Stimulated activated CD4-positive, alpha-beta T cell treated with anti-CD3 and anti-CD28 coated beads, Interleukin-2, amount 100 ng/mL, for 4 hours (primary cell): ENCODE measurements around the gene MLPH.
A peak's percentile ranks its signal among the peaks of the same experiment; 100 is the strongest.

Experiments used
- DNase-seq: peaks from one replicate; pipeline ENCODE4 v3.0.0-alpha.2; 2020; ENCODE audit warnings: low read depth

The MLPH gene

DNA sequence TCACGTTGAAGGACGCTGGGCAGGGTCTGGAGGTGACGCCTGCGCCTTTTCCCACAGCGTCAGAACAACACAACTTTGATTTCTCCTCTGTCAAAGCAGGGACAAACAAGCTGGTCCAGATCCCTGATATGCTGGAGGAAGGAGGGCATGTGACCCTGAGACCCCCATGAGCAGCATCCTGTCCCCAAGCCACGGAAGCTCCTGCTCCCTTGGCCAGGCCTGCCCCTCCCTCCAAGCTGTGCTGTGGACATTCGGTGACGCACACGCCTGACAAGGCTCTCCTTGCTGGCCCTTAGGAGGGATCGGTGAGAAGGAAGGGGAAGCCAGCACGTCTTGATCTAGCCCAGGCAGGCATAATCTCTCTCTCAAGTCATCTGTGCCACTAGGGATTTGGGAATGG, 11.3 kb downstream of the MLPH start:
- no peak for DNase-seq

DNA sequence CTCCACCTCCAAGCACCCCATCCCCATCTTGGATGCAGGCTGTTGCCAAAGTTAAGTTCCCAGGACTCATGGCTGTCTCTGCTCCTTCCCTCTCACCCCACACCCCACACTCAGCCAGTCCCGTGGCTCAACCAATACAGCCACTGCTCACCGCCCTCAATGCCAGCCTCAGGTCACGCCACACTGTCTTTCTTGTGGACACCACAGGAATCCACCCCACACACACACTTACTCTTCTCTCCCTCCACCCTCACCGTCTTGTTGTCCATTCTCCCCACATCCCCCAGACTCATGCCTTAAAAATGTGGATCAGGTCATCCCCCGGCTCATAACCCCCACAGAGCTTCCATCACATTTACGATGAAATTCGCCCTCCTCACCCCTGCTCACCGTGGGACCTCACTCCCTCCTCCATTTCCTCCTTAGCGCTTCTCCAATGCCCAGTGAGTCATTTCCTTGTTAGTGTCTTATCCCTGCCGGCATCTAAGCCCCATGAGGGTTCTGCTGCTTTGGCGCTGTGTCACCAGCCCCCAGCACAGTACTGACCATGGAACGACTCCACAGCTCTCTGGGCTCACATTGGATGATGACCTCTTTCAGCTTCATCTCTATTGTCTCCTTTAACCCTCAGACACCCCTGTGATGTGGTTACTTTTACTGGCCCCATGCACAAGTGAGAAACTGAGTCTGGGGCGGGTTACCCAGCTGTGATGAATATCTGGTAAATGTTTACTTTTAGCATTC, 13.8 kb downstream of the MLPH start:
- DNase-seq, result no peak

- DNase-seq, result no peak
Observed at GRCh38 chr2:237501892-237502513, 15.0 kb downstream of the MLPH start.

GRCh38 chr2:237503201-237503600, 16.1 kb downstream of the MLPH start:
- no peak for DNase-seq

- no peak for DNase-seq
Observed at GRCh38 chr2:237505188-237505939, 18.3 kb downstream of the MLPH start.

DNA sequence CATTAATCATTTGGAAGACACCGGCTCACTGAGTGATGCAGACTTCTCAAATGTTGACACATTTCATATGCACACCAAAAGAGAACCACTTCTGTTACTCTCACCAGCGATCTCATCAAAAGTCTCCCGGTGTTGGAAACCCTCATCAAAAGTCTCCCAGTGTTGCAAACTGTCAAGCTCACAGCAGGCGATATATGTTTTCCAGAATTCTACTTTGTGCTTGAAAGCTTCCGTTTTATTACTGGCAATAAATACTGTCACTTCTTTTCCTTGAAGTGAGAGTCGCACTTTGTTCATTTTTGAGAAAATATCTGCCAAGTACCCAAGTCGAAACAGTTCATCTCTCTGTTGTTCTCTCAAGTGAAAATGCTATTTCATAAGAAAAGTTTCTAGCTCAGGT, 20.5 kb downstream of the MLPH start:
- no peak for DNase-seq

GRCh38 chr2:237508361-237508760, 21.3 kb downstream of the MLPH start:
- DNase-seq, result no peak

DNA sequence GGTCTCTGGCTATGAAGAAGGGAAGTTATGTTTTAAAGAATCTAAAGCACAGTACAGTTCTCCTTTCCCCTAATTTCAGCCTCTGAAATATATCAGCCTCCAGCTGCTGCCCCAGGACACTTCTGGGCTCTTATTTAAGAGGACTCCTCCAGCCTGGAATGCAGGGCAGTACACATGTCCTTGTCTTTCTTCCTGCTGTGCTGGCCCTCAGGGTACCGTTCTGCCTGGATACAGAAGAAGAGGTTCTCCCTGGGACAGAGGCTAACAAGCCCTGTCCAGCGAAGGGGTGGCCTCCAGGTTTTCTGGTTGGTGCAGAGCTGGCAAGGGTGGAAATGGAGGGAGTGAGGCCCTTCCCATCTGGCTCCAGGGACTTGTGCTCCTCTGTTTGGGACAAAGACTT, 22.1 kb downstream of the MLPH start:
- no peak for DNase-seq

DNA sequence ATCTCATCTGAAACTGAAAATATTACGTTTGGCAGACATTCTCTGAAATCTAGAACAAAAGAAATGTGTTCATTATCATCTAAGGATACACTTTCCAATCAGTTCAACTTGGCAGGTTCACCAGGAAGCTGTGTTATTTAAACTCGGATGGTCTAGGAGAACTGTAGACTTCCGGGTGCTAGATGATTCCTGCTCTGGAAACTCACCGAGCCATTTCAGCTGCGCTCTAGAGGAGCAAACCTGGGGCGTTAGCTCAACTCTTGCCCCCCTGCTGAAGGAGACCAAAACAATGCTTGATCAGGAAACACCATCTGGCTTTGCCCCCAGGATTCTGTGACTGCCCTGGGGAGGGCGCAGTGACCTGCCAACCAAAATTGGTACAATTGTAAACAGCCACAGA, 22.9 kb downstream of the MLPH start:
- no peak for DNase-seq

- no peak for DNase-seq
Observed at GRCh38 chr2:237510502-237511217, 23.6 kb downstream of the MLPH start.

GRCh38 chr2:237511433-237511832, 24.4 kb downstream of the MLPH start:
- DNase-seq, result no peak

- no peak for DNase-seq
Observed at GRCh38 chr2:237511885-237512405, 24.9 kb downstream of the MLPH start.

GRCh38 chr2:237512774-237513466, 25.9 kb downstream of the MLPH start:
- DNase-seq, result peak; percentile 56

DNA sequence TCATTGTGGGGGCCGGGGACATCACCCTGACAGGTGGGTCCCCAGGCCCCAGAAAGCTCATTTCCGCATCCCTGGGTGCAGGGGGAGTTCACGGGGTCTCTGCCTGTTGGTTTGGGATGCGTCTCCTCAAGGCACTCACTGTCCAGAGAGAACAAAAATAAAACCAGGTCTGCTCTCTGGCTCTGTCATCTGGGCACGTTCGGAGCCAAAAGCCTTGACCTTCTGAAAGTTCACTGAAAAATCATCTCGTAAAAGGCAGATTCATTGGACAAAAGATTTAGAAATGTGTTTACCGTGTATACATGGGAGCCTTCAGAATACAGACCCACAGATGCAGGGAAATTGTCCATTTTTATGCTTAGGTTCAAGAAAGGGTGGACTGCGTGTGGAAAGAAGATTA, 26.6 kb downstream of the MLPH start:
- no peak for DNase-seq

DNA sequence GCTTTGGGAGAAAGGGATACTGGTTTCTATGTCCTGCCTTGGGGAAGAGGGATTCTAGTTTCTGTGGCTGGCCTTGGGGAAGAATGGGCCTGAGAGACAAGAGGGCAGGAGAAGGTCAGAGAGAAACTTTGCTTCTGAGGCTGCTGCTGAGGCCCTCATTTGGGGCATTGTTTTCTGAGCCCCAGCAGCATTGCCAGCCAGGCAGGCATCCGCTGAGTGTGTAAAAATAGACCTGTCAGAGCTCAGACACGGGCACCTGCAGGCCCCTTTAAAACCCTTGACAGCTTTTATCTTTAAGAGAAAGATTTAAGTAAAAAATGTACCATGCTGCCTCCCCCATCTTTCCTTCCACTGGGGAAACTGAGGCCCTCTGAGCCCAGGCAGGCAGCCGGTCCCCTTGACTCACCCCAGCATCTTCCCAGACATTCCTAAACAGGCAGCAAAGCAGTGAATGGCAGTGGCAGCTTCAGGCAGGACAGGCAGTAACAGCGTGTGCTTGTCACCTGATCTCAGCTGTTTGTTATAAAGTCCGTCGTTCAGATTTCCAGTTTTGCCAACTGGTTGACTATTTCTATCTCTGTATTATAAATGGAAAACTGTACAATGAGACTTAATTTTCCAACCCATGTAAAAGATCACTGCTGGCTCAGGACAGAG, 27.6 kb downstream of the MLPH start:
- no peak for DNase-seq

DNA sequence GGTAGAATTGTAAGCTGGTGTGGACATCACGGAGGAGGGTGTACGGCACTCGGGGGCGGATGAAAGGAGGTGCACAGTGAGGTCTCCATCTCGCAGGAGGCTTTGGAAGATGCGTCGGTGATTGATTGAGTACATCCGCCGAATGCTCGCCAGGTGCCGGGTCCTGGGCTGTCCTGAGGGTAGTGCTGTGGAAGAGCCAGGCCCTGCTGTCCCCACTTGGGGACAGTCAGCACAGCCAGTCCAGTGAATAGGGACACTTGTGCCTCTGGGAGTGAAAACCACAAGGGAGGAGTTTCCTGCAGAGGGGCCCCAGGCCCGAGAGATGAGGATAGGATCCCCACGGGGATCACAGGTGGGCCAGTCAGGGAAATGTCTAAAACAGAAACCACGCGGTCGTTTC, 28.1 kb downstream of the MLPH start:
- no peak for DNase-seq

GRCh38 chr2:237515621-237516275, 28.7 kb downstream of the MLPH start:
- no peak for DNase-seq

- DNase-seq, result no peak
Observed at GRCh38 chr2:237517163-237517562, 30.1 kb downstream of the MLPH start.

GRCh38 chr2:237517990-237518389, 30.9 kb downstream of the MLPH start:
- DNase-seq, result no peak

- DNase-seq, result no peak
Observed at GRCh38 chr2:237519506-237520245, 32.6 kb downstream of the MLPH start.
